KMS-11 (cell line): Measurements from ENCODE around the gene B2M.

ENCODE experiments used
- H2AFZ ChIP-seq: fragments of 200-600 bp; sonication (generic); 2 replicates; pipeline ENCODE4 v1.6.1; 2016; ENCODE audit warnings: antibody characterized with exemption, mixed run types, low read depth
- H3K27ac ChIP-seq: fragments of 200-600 bp; sonication (generic); 2 replicates; pipeline ENCODE4 v1.6.1; 2016; ENCODE audit warnings: mild to moderate bottlenecking, mixed run types
- H3K27me3 ChIP-seq: fragments of 200-600 bp; sonication (generic); 2 replicates; pipeline ENCODE4 v1.6.1; 2017; ENCODE audit warnings: mild to moderate bottlenecking, low read depth, mixed run types, moderate library complexity; ENCODE audit not compliant: insufficient read depth
- H3K36me3 ChIP-seq: fragments of 200-600 bp; sonication (generic); 2 replicates; pipeline ENCODE4 v1.6.1; 2017; ENCODE audit warnings: mild to moderate bottlenecking, mixed run types; ENCODE audit not compliant: insufficient read depth
- H3K4me1 ChIP-seq: fragments of 200-600 bp; sonication (generic); 2 replicates; pipeline ENCODE4 v1.6.1; 2016; ENCODE audit warnings: mild to moderate bottlenecking, low read depth, mixed run types; ENCODE audit not compliant: poor library complexity, severe bottlenecking
- H3K4me2 ChIP-seq: fragments of 200-600 bp; sonication (generic); 2 replicates; pipeline ENCODE4 v1.7.0; 2016; ENCODE audit warnings: mild to moderate bottlenecking, mixed run types
- H3K4me3 ChIP-seq: fragments of 200-600 bp; sonication (generic); IDR thresholded peaks from 2 replicates; pipeline ENCODE4 v1.6.1; 2017; ENCODE audit warnings: low read depth, low read length, mixed read lengths; ENCODE audit not compliant: insufficient read depth
- H3K79me2 ChIP-seq: fragments of 200-600 bp; sonication (generic); 2 replicates; pipeline ENCODE4 v1.6.1; 2016; ENCODE audit warnings: low read depth, mixed run types; ENCODE audit not compliant: insufficient read depth
- H3K9ac ChIP-seq: fragments of 200-600 bp; sonication (generic); 2 replicates; pipeline ENCODE4 v1.6.1; 2016; ENCODE audit warnings: mild to moderate bottlenecking, mixed run types
- H4K20me1 ChIP-seq: fragments of 200-600 bp; sonication (generic); 2 replicates; pipeline ENCODE4 v1.6.1; 2016; ENCODE audit warnings: mild to moderate bottlenecking, mixed run types; ENCODE audit not compliant: insufficient read depth
- CTCF ChIP-seq: fragments of 200-600 bp; sonication (generic); conservative IDR thresholded peaks from 2 replicates; pipeline ENCODE4 v1.6.1; 2017; ENCODE audit warnings: low read depth, mild to moderate bottlenecking, antibody characterized with exemption, low read length, moderate library complexity, mixed read lengths

The B2M gene

GRCh38 chr15:44728576-44729407 lies 17.5 kb downstream of the B2M start:
- peak overlapping the region; percentile 84 for H2AFZ ChIP-seq
- H3K36me3 ChIP-seq, result no peaks in the 10 kb centered on the region
- peak overlapping the region; percentile 88; the same call in 1 of the 2 replicates for H3K4me2 ChIP-seq
- H3K79me2 ChIP-seq, result peaks cover 10% of the 10 kb centered on the region; the same call in 1 of the 2 replicates
- no peaks in the 10 kb centered on the region for H4K20me1 ChIP-seq
- H3K9ac ChIP-seq, result peak overlapping the region; percentile 63
- H3K4me1 ChIP-seq, result peaks cover 64% of the 10 kb centered on the region
- H3K27ac ChIP-seq, result peak overlapping the region; percentile 87
- no peak overlapping the region for H3K4me3 ChIP-seq
- TF ChIP-seq CTCF, result no peak
- H3K27me3 ChIP-seq, result no peaks in the 10 kb centered on the region

DNA sequence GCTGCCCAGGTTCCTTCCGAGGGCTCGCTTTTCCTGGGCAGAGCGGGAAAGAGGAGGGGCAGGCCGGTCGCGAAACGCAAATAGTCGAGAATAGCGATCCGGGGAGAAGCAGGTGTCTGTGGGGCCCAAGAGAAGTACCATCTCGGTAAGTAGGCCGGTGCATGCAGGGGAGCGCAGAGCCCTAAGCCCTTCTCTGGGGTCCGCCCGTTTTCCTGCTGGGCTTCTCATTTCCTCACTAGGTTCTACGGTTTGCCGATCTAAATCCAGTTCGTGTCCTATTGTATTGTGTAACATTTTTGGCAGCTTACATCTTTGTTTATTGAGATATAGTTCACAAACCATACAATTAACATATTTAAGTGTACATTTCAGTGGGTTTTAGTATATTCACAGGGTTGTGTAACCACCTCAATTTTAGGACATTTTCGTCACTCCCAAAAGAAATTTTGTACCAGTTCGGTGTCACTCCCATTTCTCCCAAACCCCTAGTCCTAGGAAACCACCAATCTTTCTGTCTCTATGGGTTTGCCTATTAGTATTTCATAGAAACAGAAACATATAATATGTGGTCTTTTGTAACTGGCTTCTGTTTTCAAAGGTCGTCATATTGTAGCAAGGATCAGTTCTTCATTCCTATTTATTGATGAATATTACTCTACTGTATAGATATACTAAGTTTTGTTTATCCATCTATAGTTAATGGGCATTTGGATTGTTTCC lies 18.3 kb downstream of the B2M start:
- no peaks in the 10 kb centered on the region for H3K36me3 ChIP-seq
- peak overlapping the region; percentile 79 for H3K4me2 ChIP-seq
- peak overlapping the region; percentile 87 for H3K27ac ChIP-seq
- H3K27me3 ChIP-seq, result no peaks in the 10 kb centered on the region
- peaks cover 56% of the 10 kb centered on the region for H3K4me1 ChIP-seq
- no peak for TF ChIP-seq CTCF
- H2AFZ ChIP-seq, result peak overlapping the region; percentile 84
- H4K20me1 ChIP-seq, result no peaks in the 10 kb centered on the region
- peak overlapping the region; percentile 63 for H3K9ac ChIP-seq
- H3K79me2 ChIP-seq, result peaks cover 10% of the 10 kb centered on the region; the same call in 1 of the 2 replicates
- no peak overlapping the region for H3K4me3 ChIP-seq

DNA sequence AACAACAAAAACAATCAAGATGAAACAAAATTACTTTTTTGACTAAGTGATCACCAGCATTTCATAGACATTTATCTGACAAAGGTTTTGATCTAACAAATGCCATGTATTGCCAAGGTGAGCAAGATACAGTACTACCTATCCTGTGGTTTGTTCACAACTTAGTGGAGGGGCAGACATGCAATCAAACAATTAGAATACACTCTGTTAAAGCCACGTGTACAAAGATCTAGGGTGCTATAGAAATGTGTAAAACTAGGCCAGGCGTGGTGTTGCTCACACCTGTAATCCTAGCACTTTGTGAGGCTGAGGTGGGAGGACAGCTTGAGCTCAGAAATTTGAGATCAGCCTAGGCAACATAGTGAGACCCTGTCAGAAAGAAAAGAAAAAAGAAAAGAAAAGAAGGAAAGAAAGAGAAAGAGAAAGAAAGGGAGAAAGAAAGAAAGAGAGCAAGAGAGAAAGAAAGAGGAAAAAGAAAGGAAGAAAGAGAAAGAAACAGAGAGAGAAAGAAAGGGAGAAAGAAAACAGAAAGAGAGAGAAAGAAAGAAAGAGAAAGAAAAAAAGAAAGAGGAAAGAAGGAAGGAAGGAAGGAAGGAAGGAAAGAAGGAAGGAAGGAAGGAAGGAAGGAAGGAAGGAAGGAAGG lies 23.6 kb downstream of the B2M start:
- Histone ChIP-seq H3K9ac (no peak overlapping the region), H3K4me3 (no peak overlapping the region), H4K20me1 (no peaks in the 10 kb centered on the region), H2AFZ (no peak overlapping the region), H3K27me3 (no peaks in the 10 kb centered on the region), H3K27ac (no peak overlapping the region), H3K4me2 (no peak overlapping the region), H3K79me2 (peaks cover 6% of the 10 kb centered on the region; the same call in 1 of the 2 replicates), H3K36me3 (no peaks in the 10 kb centered on the region), H3K4me1 (peaks cover 15% of the 10 kb centered on the region)
- no peak for TF ChIP-seq CTCF

DNA sequence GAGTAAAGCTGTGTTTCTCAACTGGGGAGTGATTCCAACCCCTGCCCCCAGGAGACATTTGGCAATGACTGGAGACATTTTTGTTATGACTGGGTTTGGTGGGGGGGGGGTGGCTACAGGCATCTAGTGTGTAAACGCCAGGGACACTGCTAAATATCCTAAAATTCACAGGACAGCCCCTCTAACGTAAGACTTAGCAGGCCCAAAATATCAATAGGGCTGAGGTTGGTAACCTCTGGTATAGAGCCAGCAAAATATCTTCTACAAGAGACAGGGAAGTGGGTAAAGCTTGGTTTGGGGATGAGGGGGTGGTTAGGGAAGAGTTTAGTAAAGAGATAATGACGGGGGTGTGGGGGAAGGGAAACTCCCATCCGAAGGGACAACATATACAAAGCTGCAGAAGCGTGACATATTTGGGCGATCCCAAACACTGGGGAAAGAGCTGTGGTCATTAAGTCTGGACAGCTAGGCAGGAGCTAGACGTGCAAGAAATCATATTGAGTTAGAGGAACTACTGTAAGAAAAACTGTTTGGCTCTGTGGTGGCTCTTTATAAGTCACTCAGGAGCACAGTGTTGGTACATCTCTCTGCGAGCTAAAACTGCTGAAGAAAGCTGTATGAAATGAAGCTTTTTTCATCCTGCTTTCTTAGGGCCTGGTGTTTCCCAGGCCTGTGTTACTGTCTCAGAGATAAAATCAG lies 24.3 kb downstream of the B2M start:
- H3K4me3 ChIP-seq, result no peak overlapping the region
- no peak overlapping the region for H3K9ac ChIP-seq
- H3K27ac ChIP-seq, result no peak overlapping the region

More for the DNA sequence above, 24.3 kb downstream of the B2M start:
- peaks cover 1% of the 10 kb centered on the region; the same call in 1 of the 2 replicates for H3K79me2 ChIP-seq
- H3K36me3 ChIP-seq, result no peaks in the 10 kb centered on the region
- H2AFZ ChIP-seq, result no peak overlapping the region
- no peak for TF ChIP-seq CTCF
- no peaks in the 10 kb centered on the region for H3K27me3 ChIP-seq
- H3K4me1 ChIP-seq, result peaks cover 8% of the 10 kb centered on the region
- H4K20me1 ChIP-seq, result no peaks in the 10 kb centered on the region
- no peak overlapping the region for H3K4me2 ChIP-seq
